ENCODE measurements around the gene N4BP2L2.

The N4BP2L2 gene

GRCh38 chr13:32530841-32531253, 7.7 kb downstream of the N4BP2L2 start:
- TF ChIP-seq, protein P1, sequence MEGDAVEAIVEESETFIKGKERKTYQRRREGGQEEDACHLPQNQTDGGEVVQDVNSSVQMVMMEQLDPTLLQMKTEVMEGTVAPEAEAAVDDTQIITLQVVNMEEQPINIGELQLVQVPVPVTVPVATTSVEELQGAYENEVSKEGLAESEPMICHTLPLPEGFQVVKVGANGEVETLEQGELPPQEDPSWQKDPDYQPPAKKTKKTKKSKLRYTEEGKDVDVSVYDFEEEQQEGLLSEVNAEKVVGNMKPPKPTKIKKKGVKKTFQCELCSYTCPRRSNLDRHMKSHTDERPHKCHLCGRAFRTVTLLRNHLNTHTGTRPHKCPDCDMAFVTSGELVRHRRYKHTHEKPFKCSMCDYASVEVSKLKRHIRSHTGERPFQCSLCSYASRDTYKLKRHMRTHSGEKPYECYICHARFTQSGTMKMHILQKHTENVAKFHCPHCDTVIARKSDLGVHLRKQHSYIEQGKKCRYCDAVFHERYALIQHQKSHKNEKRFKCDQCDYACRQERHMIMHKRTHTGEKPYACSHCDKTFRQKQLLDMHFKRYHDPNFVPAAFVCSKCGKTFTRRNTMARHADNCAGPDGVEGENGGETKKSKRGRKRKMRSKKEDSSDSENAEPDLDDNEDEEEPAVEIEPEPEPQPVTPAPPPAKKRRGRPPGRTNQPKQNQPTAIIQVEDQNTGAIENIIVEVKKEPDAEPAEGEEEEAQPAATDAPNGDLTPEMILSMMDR (IDR thresholded peaks at IDR 0.05; ENCODE audit: low read depth, low read length): no peak
- H3K4me3 ChIP-seq (ENCODE audit: low read depth, low read length): no peak overlapping the region

GRCh38 chr13:32528358-32528757, 10.2 kb downstream of the N4BP2L2 start:
- H3K4me3 ChIP-seq (ENCODE audit: low read depth, low read length): no peak overlapping the region
- TF ChIP-seq, protein P1 (IDR thresholded peaks at IDR 0.05; ENCODE audit: low read depth, low read length): no peak

DNA sequence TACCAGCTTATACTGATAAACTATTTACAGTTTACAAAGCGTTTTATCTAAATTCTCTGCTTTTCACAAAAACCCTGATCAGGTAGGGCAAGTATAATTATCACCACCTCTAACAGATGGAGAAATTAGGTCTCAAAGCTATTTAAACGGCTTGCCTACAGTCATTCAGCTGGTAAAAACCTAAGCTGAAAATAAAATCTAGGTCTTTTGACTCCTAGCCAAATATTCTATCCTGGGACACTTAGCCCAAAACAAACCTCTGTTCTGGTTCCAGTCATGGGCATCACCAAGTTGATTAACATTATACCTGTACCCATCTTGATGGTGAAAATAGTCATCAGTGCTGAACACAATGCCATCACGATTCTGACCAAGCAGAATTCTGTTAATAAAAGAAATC, 11.4 kb downstream of the N4BP2L2 start:
- no peak overlapping the region for H3K4me3 ChIP-seq (ENCODE audit: low read depth, low read length)
- TF ChIP-seq, protein P1 (IDR thresholded peaks at IDR 0.05; ENCODE audit: low read depth, low read length): no peak

DNA sequence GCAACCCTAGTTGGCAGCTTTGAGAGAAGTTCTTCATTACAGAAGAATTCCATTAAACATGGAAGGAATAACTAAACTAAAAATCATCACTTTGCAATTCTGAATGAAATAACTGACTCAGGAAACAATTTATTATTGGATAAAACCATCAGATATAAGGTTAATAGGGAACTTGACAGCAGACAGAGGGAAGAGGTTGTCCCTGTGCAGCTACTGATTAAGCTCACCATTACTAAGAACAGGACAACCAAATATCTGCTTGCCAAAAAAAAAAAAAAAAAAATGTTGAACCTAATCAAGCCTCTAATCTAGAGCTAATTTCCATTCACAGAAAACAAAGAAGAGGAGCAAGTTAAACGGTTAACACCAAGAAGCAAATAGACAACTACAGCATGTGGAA, 12.8 kb downstream of the N4BP2L2 start:
- no peak overlapping the region for H3K4me3 ChIP-seq (ENCODE audit: low read depth, low read length)
- TF ChIP-seq, protein P1 (IDR thresholded peaks at IDR 0.05; ENCODE audit: low read depth, low read length): no peak

DNA sequence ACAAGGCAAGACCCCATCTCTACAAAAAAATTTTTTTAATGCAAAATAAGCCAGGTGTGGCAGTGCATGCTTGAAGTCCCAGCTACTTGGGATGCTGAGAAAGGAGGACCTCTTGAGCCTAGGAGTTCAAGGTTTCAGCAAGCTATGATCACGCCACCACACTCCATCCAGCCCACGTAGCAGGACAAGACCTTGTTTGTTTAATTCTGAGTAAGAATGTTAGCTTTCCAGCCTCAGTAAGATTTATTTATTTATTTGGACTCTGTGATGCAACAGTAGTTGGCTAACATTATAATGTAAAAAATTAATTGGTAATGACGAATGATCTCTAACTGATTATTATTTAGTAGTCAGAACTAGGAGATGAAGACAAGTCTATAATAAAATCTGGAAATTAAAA, 23.3 kb downstream of the N4BP2L2 start:
- no peak overlapping the region for H3K4me3 ChIP-seq (ENCODE audit: low read depth, low read length)
- TF ChIP-seq, protein P1 (IDR thresholded peaks at IDR 0.05; ENCODE audit: low read depth, low read length): no peak

DNA sequence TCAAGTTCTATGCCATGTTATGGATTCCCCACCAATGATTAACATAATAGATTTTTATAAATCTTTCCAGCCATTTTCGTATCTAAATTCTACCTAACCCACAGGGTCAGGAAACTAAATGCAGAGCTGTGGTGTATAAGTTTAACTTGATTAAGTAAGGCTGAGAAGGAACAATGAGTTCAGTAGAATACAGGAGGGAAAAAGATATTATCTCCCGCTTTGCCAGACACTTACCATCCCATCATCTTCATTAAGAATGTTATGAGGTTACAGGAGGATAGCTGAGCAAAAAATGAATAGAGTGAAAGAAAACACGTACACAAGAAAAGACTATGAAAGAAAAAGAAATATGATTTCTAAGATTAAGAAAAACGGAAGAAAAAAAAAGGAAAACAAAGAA, 27.1 kb downstream of the N4BP2L2 start:
- no peak overlapping the region for H3K4me3 ChIP-seq (ENCODE audit: low read depth, low read length)
- TF ChIP-seq, protein P1 (IDR thresholded peaks at IDR 0.05; ENCODE audit: low read depth, low read length): no peak

- no peak overlapping the region for H3K4me3 ChIP-seq (ENCODE audit: low read depth, low read length)
- TF ChIP-seq, protein P1 (IDR thresholded peaks at IDR 0.05; ENCODE audit: low read depth, low read length): no peak
Observed at GRCh38 chr13:32504876-32505275, 33.7 kb downstream of the N4BP2L2 start.
